IMR-90 (cell line): ENCODE measurements around the gene EXO1. TPM values are rescaled to one million over a fixed set of nuclear protein-coding genes. Genes with fewer than 3 reads are reported as not detected.
A peak's percentile ranks its signal among the peaks of the same experiment; 100 is the strongest.

Source experiments
- ATAC-seq: fragments of 200-7000 bp; cut with Tn5 transposase; 2 replicates; pipeline ENCODE4 v1.9.1; 2020; ENCODE audit warnings: low read depth, mild to moderate bottlenecking, moderate library complexity
- BruUV-seq: library from RNA; stranded (reverse); fragments of 400-500 nt; replicated peaks from 2 replicates; lab custom pipeline; 2021; lab: Mats Ljungman, UMichigan
- CTCF ChIA-PET: fragments of 300-600 bp; formaldehyde crosslinking; extraction: SDS; loops from one replicate; lab custom pipeline; 2021; ENCODE audit warnings: antibody characterized with exemption; lab: Yijun Ruan, JAX
- POLR2A ChIA-PET: fragments of 300-600 bp; sonication (Branson Sonifier 250); formaldehyde crosslinking; loops from one replicate; lab custom pipeline; 2022; ENCODE audit warnings: antibody characterized with exemption; ENCODE audit not compliant: unreplicated experiment; lab: Charles Lee
- DNase-seq: peaks from one replicate; pipeline ENCODE4 v3.0.0; 2013
- H2AFZ ChIP-seq: replicated peaks from 2 replicates; pipeline ENCODE3; 2013; ENCODE audit warnings: low read length, mild to moderate bottlenecking; ENCODE audit not compliant: poor library complexity
- H2AK5ac ChIP-seq: 2 replicates; pipeline ENCODE4 v1.6.1; 2013; ENCODE audit warnings: low read depth, low read length, inconsistent platforms
- H2AK9ac ChIP-seq: replicated peaks from 2 replicates; pipeline ENCODE3; 2013; ENCODE audit warnings: mild to moderate bottlenecking, low read depth, low read length, moderate library complexity; ENCODE audit not compliant: poor library complexity
- H2BK120ac ChIP-seq: 2 replicates; pipeline ENCODE4 v1.6.1; 2013; ENCODE audit warnings: low read depth, low read length, inconsistent platforms
- H2BK15ac ChIP-seq: 3 replicates; pipeline ENCODE4 v1.6.1; 2013; ENCODE audit warnings: low read depth, low read length, inconsistent platforms
- H2BK20ac ChIP-seq: 2 replicates; pipeline ENCODE4 v1.6.1; 2013; ENCODE audit warnings: low read depth, mild to moderate bottlenecking, inconsistent platforms, low read length, moderate library complexity
- H2BK5ac ChIP-seq: 2 replicates; pipeline ENCODE4 v1.6.1; 2013; ENCODE audit warnings: mild to moderate bottlenecking, low read depth, low read length, inconsistent platforms; ENCODE audit not compliant: poor library complexity, severe bottlenecking
- H3K14ac ChIP-seq: replicated peaks from 2 replicates; pipeline ENCODE4 v1.6.1; 2013; ENCODE audit warnings: low read depth, low read length, inconsistent platforms
- H3K18ac ChIP-seq: 2 replicates; pipeline ENCODE4 v1.6.1; 2013; ENCODE audit warnings: low read depth, low read length, control low read depth
- H3K23ac ChIP-seq: 2 replicates; pipeline ENCODE4 v1.6.1; 2013; ENCODE audit warnings: low read depth, low read length, inconsistent platforms
- H3K27ac ChIP-seq: 2 replicates; pipeline ENCODE4 v1.5.1; 2013; ENCODE audit warnings: mild to moderate bottlenecking, control low read depth, low read length; ENCODE audit not compliant: insufficient read depth
- H3K27me3 ChIP-seq: 2 replicates; pipeline ENCODE4 v1.6.1; 2013; ENCODE audit warnings: low read length; ENCODE audit not compliant: control insufficient read depth, insufficient read depth
- H3K36me3 ChIP-seq: 2 replicates; pipeline ENCODE4 v1.6.1; 2013; ENCODE audit warnings: low read length, mixed read lengths; ENCODE audit not compliant: control insufficient read depth, insufficient read depth
- H3K4ac ChIP-seq: 2 replicates; pipeline ENCODE4 v1.6.1; 2013; ENCODE audit warnings: low read depth, low read length, inconsistent platforms
- H3K4me1 ChIP-seq: 2 replicates; pipeline ENCODE4 v1.6.1; 2013; ENCODE audit warnings: low read length, mixed read lengths; ENCODE audit not compliant: control insufficient read depth, insufficient read depth
- H3K4me2 ChIP-seq: 2 replicates; pipeline ENCODE4 v1.6.1; 2013; ENCODE audit warnings: low read depth, mild to moderate bottlenecking, control low read depth, low read length, moderate library complexity
- H3K4me3 ChIP-seq: 2 replicates; pipeline ENCODE4 v1.5.1; 2013; ENCODE audit warnings: low read depth, mild to moderate bottlenecking, control low read depth, low read length, moderate library complexity; ENCODE audit not compliant: insufficient read depth
- H3K56ac ChIP-seq: 2 replicates; pipeline ENCODE4 v1.6.1; 2013; ENCODE audit warnings: low read length, inconsistent platforms; ENCODE audit not compliant: insufficient read depth; ENCODE audit errors: extremely low read depth
- H3K79me1 ChIP-seq, 2 experiments: 2 replicates each; pipeline ENCODE4 v1.6.1; 2013; ENCODE audit warnings: low read length in 2 of 2, inconsistent platforms in 1 of 2, low read depth in 1 of 2
- H3K9ac ChIP-seq: 2 replicates; pipeline ENCODE4 v1.6.1; 2013; ENCODE audit warnings: low read depth, low read length, control low read depth
- H3K9me1 ChIP-seq: 2 replicates; pipeline ENCODE4 v1.6.1; 2013; ENCODE audit warnings: low read length, inconsistent platforms; ENCODE audit not compliant: insufficient read depth
- H3K9me3 ChIP-seq: 2 replicates; pipeline ENCODE4 v1.6.1; 2013; ENCODE audit warnings: low read length; ENCODE audit not compliant: control insufficient read depth, insufficient read depth
- H4K20me1 ChIP-seq: 2 replicates; pipeline ENCODE4 v1.6.1; 2013; ENCODE audit warnings: low read length, inconsistent platforms; ENCODE audit not compliant: insufficient read depth
- H4K5ac ChIP-seq: 2 replicates; pipeline ENCODE4 v1.6.1; 2013; ENCODE audit warnings: mild to moderate bottlenecking, low read depth, low read length, control low read depth
- H4K8ac ChIP-seq, 2 experiments: 2 replicates each; pipeline ENCODE4 v1.6.1; 2013; ENCODE audit warnings: low read depth in 2 of 2, low read length in 2 of 2, control low read depth in 1 of 2, inconsistent platforms in 1 of 2
- H4K91ac ChIP-seq: 2 replicates; pipeline ENCODE4 v1.6.1; 2013; ENCODE audit warnings: low read depth, low read length, inconsistent platforms; ENCODE audit not compliant: insufficient read depth
- BHLHE40 ChIP-seq: fragments of 150-350 bp; IDR thresholded peaks from 2 replicates; pipeline ENCODE4 v1.6.1; 2016; ENCODE audit warnings: mild to moderate bottlenecking, low read depth, low read length
- CEBPB ChIP-seq: IDR thresholded peaks from 2 replicates; pipeline ENCODE4 v1.6.1; 2012; ENCODE audit warnings: low read depth, low read length, improper control_type of control experiment
- FOS ChIP-seq: fragments of 150-350 bp; IDR thresholded peaks from 2 replicates; pipeline ENCODE4 v1.6.1; 2016; ENCODE audit warnings: low read depth, low read length
- POLR2A ChIP-seq: IDR thresholded peaks from 2 replicates; pipeline ENCODE4 v1.6.1; 2012; ENCODE audit warnings: mild to moderate bottlenecking, low read depth, low read length
- RAD21 ChIP-seq: IDR thresholded peaks from 2 replicates; pipeline ENCODE4 v1.6.1; 2012; ENCODE audit warnings: low read length, improper control_type of control experiment
- RCOR1 ChIP-seq: IDR thresholded peaks from 2 replicates; pipeline ENCODE4 v1.6.1; 2012; ENCODE audit warnings: mild to moderate bottlenecking, low read length, improper control_type of control experiment; ENCODE audit not compliant: insufficient replicate concordance
- WGBS, 2 experiments: methylation state at CpG; one replicate each; pipeline versions ENCODE4 v1.1.5 to v1.1.7; 2013; ENCODE audit warnings: missing lambda C conversion rate in 2 of 2; ENCODE audit not compliant: insufficient read length in 1 of 2; ENCODE audit errors: extremely low coverage in 2 of 2; 5-methylcytosine and 5-hydroxymethylcytosine counted together
- dilution Hi-C: fragments of 300-500 bp; cut with HindIII; formaldehyde crosslinking; loops from one replicate; pipeline ENCODE4 v1.14.3; 2018; ENCODE audit warnings: low sequenced_read_pairs; ENCODE audit not compliant: unreplicated experiment
- in situ Hi-C: fragments of 300-500 bp; cut with MboI; formaldehyde crosslinking; loops from 3 replicates; pipeline ENCODE4 v1.14.3; 2019; ENCODE audit warnings: low sequenced_read_pairs, inconsistent platforms, mixed read lengths
- intact Hi-C: fragments of 100-400 bp; cut with micrococcal nuclease; formaldehyde crosslinking; loops from 2 replicates; pipeline ENCODE4 v1.10.0; 2022
- polyA plus RNA-seq, 3 experiments: library from polyadenylated mRNA; depleted of rRNA; stranded (reverse); fragments of >200 nt; gene quantifications; 2 replicates each; pipeline ENCODE4 v1.2.3, GENCODE V29; 2012; ENCODE audit warnings: low replicate concordance in 1 of 3
- total RNA-seq: library from RNA; depleted of rRNA; stranded (reverse); fragments of >200 nt; gene quantifications from 2 replicates; pipeline ENCODE4 v1.2.3, GENCODE V29; 2012
- TF ChIP-seq, protein P1 (sequence below): conservative IDR thresholded peaks from 2 replicates; pipeline ENCODE4 v1.5.1; 2012; ENCODE audit warnings: mild to moderate bottlenecking, low read depth, low read length, improper control_type of control experiment

The EXO1 gene
- total and polyA plus RNA-seq, 2 of the 4 experiments (the other 2 are of a cell fraction): 5.1 to 12.9 TPM

DNA sequence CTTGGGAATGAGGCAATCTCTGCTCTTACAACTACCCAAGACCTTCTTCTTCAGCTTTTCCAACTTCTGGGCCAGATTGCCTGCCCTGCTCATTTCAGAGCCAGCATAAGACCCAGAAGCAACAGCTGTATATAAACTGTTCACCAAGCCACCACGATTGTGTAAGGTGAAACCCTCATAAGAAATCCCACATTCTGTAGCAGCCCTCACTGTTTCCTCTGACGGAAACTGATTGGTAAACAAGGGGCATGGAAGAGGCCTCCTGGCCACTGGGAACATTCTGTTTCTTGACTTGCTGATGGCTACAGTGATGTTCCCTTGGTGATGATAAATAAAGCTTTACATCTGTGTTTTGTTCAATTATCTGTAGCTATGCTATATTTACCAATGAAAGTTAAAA, 39.7 kb upstream of the EXO1 start:
- no peak overlapping the region for H2BK5ac ChIP-seq
- CTCF ChIA-PET: interaction anchor here (1.2 to 1.8 kb wide), 3 partner anchors 8 to 23 kb away, joined by 3 to 5 read pairs (median 4); no protein-coding TSS in a partner anchor
- no peak overlapping the region; the same call in 1 of the 2 replicates for H3K18ac ChIP-seq
- H3K27ac ChIP-seq: no peak overlapping the region
- in situ Hi-C loops: no loop called here
- H3K4me3 ChIP-seq: no peak overlapping the region
- H3K27me3 ChIP-seq: no peaks in the 10 kb centered on the region
- dilution Hi-C loops: no loop called here
- 0 out of 4 replicates have a peak overlapping the region, but pooled peaks of 1 of the 2 experiments have one; percentile 22 for H4K8ac ChIP-seq
- no peak overlapping the region for H3K4me2 ChIP-seq
- no peak overlapping the region for H2BK120ac ChIP-seq
- H3K9ac ChIP-seq: no peak overlapping the region
- H2AK9ac ChIP-seq: no peak overlapping the region
- peak overlapping the region; percentile 38; the same call in 1 of the 2 replicates for H4K91ac ChIP-seq
- H3K36me3 ChIP-seq: no peaks in the 10 kb centered on the region
- no peaks in the 10 kb centered on the region for H3K9me3 ChIP-seq
- no peak overlapping the region for H2AFZ ChIP-seq
- H3K4ac ChIP-seq: no peak overlapping the region; the same call in 1 of the 2 replicates
- no peak overlapping the region for H3K56ac ChIP-seq
- H4K20me1 ChIP-seq: no peaks in the 10 kb centered on the region
- intact Hi-C loops: no loop called here
- H3K14ac ChIP-seq: no peak overlapping the region
- WGBS, 2 experiments: no CpG with 5 or more reads among the region's 2 CpGs
- no peaks in the 10 kb centered on the region for H3K79me1 ChIP-seq
- H3K4me1 ChIP-seq: no peaks in the 10 kb centered on the region
- no TSS peak for BruUV-seq
- DNase-seq (peak; percentile 17), ATAC-seq (peak; percentile 16; the same call in 1 of the 2 replicates)
- TF ChIP-seq POLR2A: no peak
- TF ChIP-seq RAD21: no peak
- TF ChIP-seq, protein P1, sequence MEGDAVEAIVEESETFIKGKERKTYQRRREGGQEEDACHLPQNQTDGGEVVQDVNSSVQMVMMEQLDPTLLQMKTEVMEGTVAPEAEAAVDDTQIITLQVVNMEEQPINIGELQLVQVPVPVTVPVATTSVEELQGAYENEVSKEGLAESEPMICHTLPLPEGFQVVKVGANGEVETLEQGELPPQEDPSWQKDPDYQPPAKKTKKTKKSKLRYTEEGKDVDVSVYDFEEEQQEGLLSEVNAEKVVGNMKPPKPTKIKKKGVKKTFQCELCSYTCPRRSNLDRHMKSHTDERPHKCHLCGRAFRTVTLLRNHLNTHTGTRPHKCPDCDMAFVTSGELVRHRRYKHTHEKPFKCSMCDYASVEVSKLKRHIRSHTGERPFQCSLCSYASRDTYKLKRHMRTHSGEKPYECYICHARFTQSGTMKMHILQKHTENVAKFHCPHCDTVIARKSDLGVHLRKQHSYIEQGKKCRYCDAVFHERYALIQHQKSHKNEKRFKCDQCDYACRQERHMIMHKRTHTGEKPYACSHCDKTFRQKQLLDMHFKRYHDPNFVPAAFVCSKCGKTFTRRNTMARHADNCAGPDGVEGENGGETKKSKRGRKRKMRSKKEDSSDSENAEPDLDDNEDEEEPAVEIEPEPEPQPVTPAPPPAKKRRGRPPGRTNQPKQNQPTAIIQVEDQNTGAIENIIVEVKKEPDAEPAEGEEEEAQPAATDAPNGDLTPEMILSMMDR: no peak
- TF ChIP-seq BHLHE40: no peak
- TF ChIP-seq RCOR1: no peak
- no peak for TF ChIP-seq CEBPB
- no peak for TF ChIP-seq FOS
- H4K5ac ChIP-seq: no peak overlapping the region
- H3K23ac ChIP-seq: no peak overlapping the region
- H3K9me1 ChIP-seq: 0 out of 2 replicates have a peak, but pooled peaks cover 4% of the 10 kb centered on the region
- no peak overlapping the region for H2BK15ac ChIP-seq
- no peak overlapping the region for H2AK5ac ChIP-seq
- POLR2A ChIA-PET: no interaction called here
- H2BK20ac ChIP-seq: no peak overlapping the region
